HFF-Myc (cell line): ENCODE results near the gene CHCT1.
"Not testable (repeated sequence)": the region's sequence is repeated elsewhere in the genome, so short reads cannot be mapped to it uniquely, and the experiment has no call there.

Experiments used
- DNase-seq: peaks from one replicate; pipeline ENCODE4 v3.0.0-alpha.2; 2011; ENCODE audit warnings: low read depth; ENCODE audit errors: extremely low read depth
- H3K4me3 ChIP-seq: replicated peaks from 2 replicates; pipeline ENCODE4 v1.5.1; 2011; ENCODE audit warnings: low read depth, mild to moderate bottlenecking, control low read depth, low read length
- CTCF ChIP-seq: IDR thresholded peaks from 2 replicates; pipeline ENCODE4 v1.5.1; 2012; ENCODE audit warnings: mild to moderate bottlenecking, low read depth, low read length, control low read depth; ENCODE audit errors: missing control alignments

The CHCT1 gene

GRCh38 chr17:60422162-60422665 lies at the start of gene CHCT1:
Gene CHCT1, plus strand, starts transcription at chr17:60422489. Its CDS starts 104 bp downstream, at chr17:60422593.
- TF ChIP-seq CTCF = no peak
- no peak for DNase-seq
- H3K4me3 ChIP-seq = peak within 1 kb of the TSS; percentile 40

- no peak for DNase-seq
- H3K4me3 ChIP-seq = no peak overlapping the region
- TF ChIP-seq CTCF = no peak
These were observed 49.4 kb upstream of the CHCT1 start for GRCh38 chr17:60372790-60373483.

GRCh38 chr17:60378187-60378586 lies 44.1 kb upstream of the CHCT1 start:
- not testable (repeated sequence) for DNase-seq, H3K4me3 ChIP-seq

GRCh38 chr17:60379461-60379860 lies 42.8 kb upstream of the CHCT1 start:
- H3K4me3 ChIP-seq, DNase-seq: not testable (repeated sequence)

GRCh38 chr17:60381958-60382357 lies 40.3 kb upstream of the CHCT1 start:
- no peak for DNase-seq
- TF ChIP-seq CTCF = no peak
- no peak overlapping the region for H3K4me3 ChIP-seq

GRCh38 chr17:60383379-60383778 lies 38.9 kb upstream of the CHCT1 start:
- no peak overlapping the region for H3K4me3 ChIP-seq
- DNase-seq = no peak
- TF ChIP-seq CTCF = no peak

- not testable (repeated sequence) for H3K4me3 ChIP-seq
These were observed 37.4 kb upstream of the CHCT1 start for GRCh38 chr17:60384921-60385320.

GRCh38 chr17:60386147-60387058 lies 35.9 kb upstream of the CHCT1 start:
- DNase-seq = no peak
- no peak for TF ChIP-seq CTCF
- no peak overlapping the region for H3K4me3 ChIP-seq

More at GRCh38 chr17:60384921-60385320, 37.4 kb upstream of the CHCT1 start:
- DNase-seq = not testable (repeated sequence)
